ENCODE data around the gene EXOC3. TPM values are rescaled to one million over a fixed set of nuclear protein-coding genes. Genes with fewer than 3 reads are reported as not detected.
A peak's percentile ranks its signal among the peaks of the same experiment; 100 is the strongest.

EXOC3 gene
- total RNA-seq, 1 experiment from 2014 or later = 60.1 TPM

- ChIA-PET CTCF (no interaction called here), POLR2A (no interaction called here)
- TF ChIP-seq SMAD3 (CRISPR knock-in tag; IDR thresholded peaks at IDR 0.05; ENCODE audit: borderline replicate concordance) = no peak
- no peak for TF ChIP-seq FOXP1 (CRISPR knock-in tag; IDR thresholded peaks at IDR 0.05; ENCODE audit: borderline replicate concordance)
- no peak for TF ChIP-seq TCF7 (CRISPR knock-in tag; IDR thresholded peaks at IDR 0.05; ENCODE audit: low read depth)
- no peak for TF ChIP-seq ETV6 (CRISPR knock-in tag; IDR thresholded peaks at IDR 0.05)
- ATAC-seq (no peak), DNase-seq (ENCODE audit: low spot score) (peak; percentile 10)
- Mint-ChIP-seq H3K36me3 (peaks cover 51% of the 10 kb centered on the region), H3K4me1 (no peaks in the 10 kb centered on the region), H3K4me3 (no peak overlapping the region), H3K9me3 (no peaks in the 10 kb centered on the region), H3K27me3 (ENCODE audit: low read depth) (no peaks in the 10 kb centered on the region), H3K27ac (no peak overlapping the region)
Measured at GRCh38 chr5:462051-462481, 19.1 kb downstream of the EXOC3 start.

GRCh38 chr5:463301-463700 is 20.3 kb downstream of the EXOC3 start:
- Mint-ChIP-seq H3K9me3 (no peaks in the 10 kb centered on the region), H3K27me3 (ENCODE audit: low read depth) (no peaks in the 10 kb centered on the region), H3K4me3 (no peak overlapping the region), H3K27ac (no peak overlapping the region), H3K4me1 (no peaks in the 10 kb centered on the region), H3K36me3 (peaks cover 45% of the 10 kb centered on the region)
- ChIA-PET POLR2A (no interaction called here), CTCF (interaction anchor here (1.4 kb wide), 1 partner anchor 17 kb away, joined by 5 read pairs; no protein-coding TSS in a partner anchor)
- TF ChIP-seq IRF2 (CRISPR knock-in tag; IDR thresholded peaks at IDR 0.05; ENCODE audit: borderline replicate concordance, low read depth) = no peak
- TF ChIP-seq ERG (CRISPR knock-in tag; IDR thresholded peaks at IDR 0.05) = no peak
- TF ChIP-seq, protein P1, sequence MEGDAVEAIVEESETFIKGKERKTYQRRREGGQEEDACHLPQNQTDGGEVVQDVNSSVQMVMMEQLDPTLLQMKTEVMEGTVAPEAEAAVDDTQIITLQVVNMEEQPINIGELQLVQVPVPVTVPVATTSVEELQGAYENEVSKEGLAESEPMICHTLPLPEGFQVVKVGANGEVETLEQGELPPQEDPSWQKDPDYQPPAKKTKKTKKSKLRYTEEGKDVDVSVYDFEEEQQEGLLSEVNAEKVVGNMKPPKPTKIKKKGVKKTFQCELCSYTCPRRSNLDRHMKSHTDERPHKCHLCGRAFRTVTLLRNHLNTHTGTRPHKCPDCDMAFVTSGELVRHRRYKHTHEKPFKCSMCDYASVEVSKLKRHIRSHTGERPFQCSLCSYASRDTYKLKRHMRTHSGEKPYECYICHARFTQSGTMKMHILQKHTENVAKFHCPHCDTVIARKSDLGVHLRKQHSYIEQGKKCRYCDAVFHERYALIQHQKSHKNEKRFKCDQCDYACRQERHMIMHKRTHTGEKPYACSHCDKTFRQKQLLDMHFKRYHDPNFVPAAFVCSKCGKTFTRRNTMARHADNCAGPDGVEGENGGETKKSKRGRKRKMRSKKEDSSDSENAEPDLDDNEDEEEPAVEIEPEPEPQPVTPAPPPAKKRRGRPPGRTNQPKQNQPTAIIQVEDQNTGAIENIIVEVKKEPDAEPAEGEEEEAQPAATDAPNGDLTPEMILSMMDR (IDR thresholded peaks at IDR 0.05) = no peak
- no peak for TF ChIP-seq NR1H2 (CRISPR knock-in tag; IDR thresholded peaks at IDR 0.05)
- TF ChIP-seq CBFB (CRISPR knock-in tag; IDR thresholded peaks at IDR 0.05; ENCODE audit: low read depth) = no peak
- TF ChIP-seq JUN (CRISPR knock-in tag; IDR thresholded peaks at IDR 0.05) = no peak
- TF ChIP-seq ESRRA (CRISPR knock-in tag; IDR thresholded peaks at IDR 0.05; ENCODE audit: borderline replicate concordance) = no peak
- TF ChIP-seq ZMAT4 (CRISPR knock-in tag; IDR thresholded peaks at IDR 0.05) = no peak
- TF ChIP-seq, protein P2, sequence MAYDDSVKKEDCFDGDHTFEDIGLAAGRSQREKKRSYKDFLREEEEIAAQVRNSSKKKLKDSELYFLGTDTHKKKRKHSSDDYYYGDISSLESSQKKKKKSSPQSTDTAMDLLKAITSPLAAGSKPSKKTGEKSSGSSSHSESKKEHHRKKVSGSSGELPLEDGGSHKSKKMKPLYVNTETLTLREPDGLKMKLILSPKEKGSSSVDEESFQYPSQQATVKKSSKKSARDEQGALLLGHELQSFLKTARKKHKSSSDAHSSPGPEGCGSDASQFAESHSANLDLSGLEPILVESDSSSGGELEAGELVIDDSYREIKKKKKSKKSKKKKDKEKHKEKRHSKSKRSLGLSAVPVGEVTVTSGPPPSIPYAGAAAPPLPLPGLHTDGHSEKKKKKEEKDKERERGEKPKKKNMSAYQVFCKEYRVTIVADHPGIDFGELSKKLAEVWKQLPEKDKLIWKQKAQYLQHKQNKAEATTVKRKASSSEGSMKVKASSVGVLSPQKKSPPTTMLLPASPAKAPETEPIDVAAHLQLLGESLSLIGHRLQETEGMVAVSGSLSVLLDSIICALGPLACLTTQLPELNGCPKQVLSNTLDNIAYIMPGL (CRISPR knock-in tag; IDR thresholded peaks at IDR 0.05) = no peak
- no peak for TF ChIP-seq E2F5 (CRISPR knock-in tag; IDR thresholded peaks at IDR 0.05)
- TF ChIP-seq, protein P3, sequence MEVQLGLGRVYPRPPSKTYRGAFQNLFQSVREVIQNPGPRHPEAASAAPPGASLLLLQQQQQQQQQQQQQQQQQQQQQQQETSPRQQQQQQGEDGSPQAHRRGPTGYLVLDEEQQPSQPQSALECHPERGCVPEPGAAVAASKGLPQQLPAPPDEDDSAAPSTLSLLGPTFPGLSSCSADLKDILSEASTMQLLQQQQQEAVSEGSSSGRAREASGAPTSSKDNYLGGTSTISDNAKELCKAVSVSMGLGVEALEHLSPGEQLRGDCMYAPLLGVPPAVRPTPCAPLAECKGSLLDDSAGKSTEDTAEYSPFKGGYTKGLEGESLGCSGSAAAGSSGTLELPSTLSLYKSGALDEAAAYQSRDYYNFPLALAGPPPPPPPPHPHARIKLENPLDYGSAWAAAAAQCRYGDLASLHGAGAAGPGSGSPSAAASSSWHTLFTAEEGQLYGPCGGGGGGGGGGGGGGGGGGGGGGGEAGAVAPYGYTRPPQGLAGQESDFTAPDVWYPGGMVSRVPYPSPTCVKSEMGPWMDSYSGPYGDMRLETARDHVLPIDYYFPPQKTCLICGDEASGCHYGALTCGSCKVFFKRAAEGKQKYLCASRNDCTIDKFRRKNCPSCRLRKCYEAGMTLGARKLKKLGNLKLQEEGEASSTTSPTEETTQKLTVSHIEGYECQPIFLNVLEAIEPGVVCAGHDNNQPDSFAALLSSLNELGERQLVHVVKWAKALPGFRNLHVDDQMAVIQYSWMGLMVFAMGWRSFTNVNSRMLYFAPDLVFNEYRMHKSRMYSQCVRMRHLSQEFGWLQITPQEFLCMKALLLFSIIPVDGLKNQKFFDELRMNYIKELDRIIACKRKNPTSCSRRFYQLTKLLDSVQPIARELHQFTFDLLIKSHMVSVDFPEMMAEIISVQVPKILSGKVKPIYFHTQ (CRISPR knock-in tag; IDR thresholded peaks at IDR 0.05) = no peak
- no peak for TF ChIP-seq KAT7 (CRISPR knock-in tag; IDR thresholded peaks at IDR 0.05; ENCODE audit: borderline replicate concordance)
- no peak for TF ChIP-seq MXD4 (CRISPR knock-in tag; IDR thresholded peaks at IDR 0.05; ENCODE audit: borderline replicate concordance)
- TF ChIP-seq ZNF232 (CRISPR knock-in tag; IDR thresholded peaks at IDR 0.05) = no peak
- no peak for TF ChIP-seq NFE2L1 (CRISPR knock-in tag; IDR thresholded peaks at IDR 0.05)
- no peak for TF ChIP-seq ZNF512 (CRISPR knock-in tag; IDR thresholded peaks at IDR 0.05; ENCODE audit: borderline replicate concordance)
- no peak for DNase-seq (ENCODE audit: low spot score)
- ATAC-seq = no peak

All from WTC11 (cell line).